Thyroid gland (tissue), 4 donors: ENCODE measurements around the gene SUGCT.

Experiments used
- CTCF ChIP-seq, 6 experiments: fragments of 200-600 bp in 3 of 6; fragments of 450-650 bp in 3 of 6; sonication (generic) in 3 of 6; IDR thresholded peaks; one replicate each; pipeline ENCODE4 v1.5.1; 2016 to 2019; ENCODE audit warnings: antibody characterized with exemption in 6 of 6, mild to moderate bottlenecking in 2 of 6, inconsistent platforms in 1 of 6, moderate library complexity in 1 of 6
- POLR2A ChIP-seq, 2 donors: fragments of 450-650 bp; IDR thresholded peaks; one replicate each; pipeline ENCODE4 v1.6.1; 2017; ENCODE audit warnings: antibody characterized with exemption in 2 of 2, mild to moderate bottlenecking in 2 of 2, moderate library complexity in 1 of 2

- TF ChIP-seq POLR2A (IDR thresholded peaks at IDR 0.05) (no peak), CTCF (IDR thresholded peaks at IDR 0.05) (no peak)
Observed at GRCh38 chr7:40316176-40316575, 181.4 kb downstream of the SUGCT start.
